ENCODE measurements around the gene ATP6V1C2.

DNA sequence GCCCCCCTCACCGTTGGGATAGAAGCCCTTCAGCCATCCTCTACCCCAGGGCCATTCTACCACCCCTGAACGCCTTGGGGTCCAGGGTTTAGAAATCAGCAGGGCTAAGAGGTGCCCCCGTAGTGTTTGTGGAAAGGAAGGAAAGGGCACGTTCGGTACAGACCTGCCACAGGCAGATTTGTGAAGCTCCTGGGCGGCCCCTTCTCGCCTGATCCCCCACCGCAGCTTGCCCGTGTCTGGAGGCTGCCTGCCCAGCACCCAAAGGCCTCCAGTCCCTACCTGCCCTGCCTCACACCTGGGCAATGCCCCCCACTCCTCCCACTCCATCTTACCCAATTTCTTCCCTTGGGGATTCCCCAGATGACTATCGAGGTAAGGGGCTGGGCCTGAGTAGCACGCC, 21.2 kb downstream of the ATP6V1C2 start:
- TF ChIP-seq, protein P1, sequence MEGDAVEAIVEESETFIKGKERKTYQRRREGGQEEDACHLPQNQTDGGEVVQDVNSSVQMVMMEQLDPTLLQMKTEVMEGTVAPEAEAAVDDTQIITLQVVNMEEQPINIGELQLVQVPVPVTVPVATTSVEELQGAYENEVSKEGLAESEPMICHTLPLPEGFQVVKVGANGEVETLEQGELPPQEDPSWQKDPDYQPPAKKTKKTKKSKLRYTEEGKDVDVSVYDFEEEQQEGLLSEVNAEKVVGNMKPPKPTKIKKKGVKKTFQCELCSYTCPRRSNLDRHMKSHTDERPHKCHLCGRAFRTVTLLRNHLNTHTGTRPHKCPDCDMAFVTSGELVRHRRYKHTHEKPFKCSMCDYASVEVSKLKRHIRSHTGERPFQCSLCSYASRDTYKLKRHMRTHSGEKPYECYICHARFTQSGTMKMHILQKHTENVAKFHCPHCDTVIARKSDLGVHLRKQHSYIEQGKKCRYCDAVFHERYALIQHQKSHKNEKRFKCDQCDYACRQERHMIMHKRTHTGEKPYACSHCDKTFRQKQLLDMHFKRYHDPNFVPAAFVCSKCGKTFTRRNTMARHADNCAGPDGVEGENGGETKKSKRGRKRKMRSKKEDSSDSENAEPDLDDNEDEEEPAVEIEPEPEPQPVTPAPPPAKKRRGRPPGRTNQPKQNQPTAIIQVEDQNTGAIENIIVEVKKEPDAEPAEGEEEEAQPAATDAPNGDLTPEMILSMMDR (IDR thresholded peaks at IDR 0.05) = no peak
- TF ChIP-seq EP300 (IDR thresholded peaks at IDR 0.05) (no peak), POLR2A (IDR thresholded peaks at IDR 0.05) (no peak)
